PFSK-1 (cell line): ENCODE data around the gene CARM1.

Experiments
- FOXP2 ChIP-seq: optimal IDR thresholded peaks from 2 replicates; pipeline ENCODE3; 2011; ENCODE audit warnings: borderline replicate concordance, control low read depth, inconsistent platforms; ENCODE audit not compliant: insufficient read depth; ENCODE audit errors: extremely low read length, extremely low read depth
- POLR2AphosphoS5 ChIP-seq: IDR thresholded peaks from 2 replicates; pipeline ENCODE4 v1.6.1; 2012; ENCODE audit warnings: low read depth, mild to moderate bottlenecking, control low read depth, low read length, moderate library complexity
- REST ChIP-seq, 2 experiments: IDR thresholded peaks; 2 replicates each; pipeline versions ENCODE4 v1.6.1 to v1.8.0; 2011 to 2012; ENCODE audit warnings: low read depth in 2 of 2, low read length in 2 of 2, control low read depth in 1 of 2, inconsistent platforms in 1 of 2, mild to moderate bottlenecking in 1 of 2, moderate library complexity in 1 of 2; ENCODE audit not compliant: insufficient read depth in 1 of 2
- SIN3A ChIP-seq: IDR thresholded peaks from 2 replicates; pipeline ENCODE4 v1.6.1; 2012; ENCODE audit warnings: mild to moderate bottlenecking, low read length, moderate library complexity, borderline replicate concordance; ENCODE audit not compliant: insufficient read depth
- TAF1 ChIP-seq: IDR thresholded peaks from 2 replicates; pipeline ENCODE4 v1.6.1; 2012; ENCODE audit warnings: low read length, control low read depth, borderline replicate concordance; ENCODE audit not compliant: insufficient read depth

Gene CARM1

DNA sequence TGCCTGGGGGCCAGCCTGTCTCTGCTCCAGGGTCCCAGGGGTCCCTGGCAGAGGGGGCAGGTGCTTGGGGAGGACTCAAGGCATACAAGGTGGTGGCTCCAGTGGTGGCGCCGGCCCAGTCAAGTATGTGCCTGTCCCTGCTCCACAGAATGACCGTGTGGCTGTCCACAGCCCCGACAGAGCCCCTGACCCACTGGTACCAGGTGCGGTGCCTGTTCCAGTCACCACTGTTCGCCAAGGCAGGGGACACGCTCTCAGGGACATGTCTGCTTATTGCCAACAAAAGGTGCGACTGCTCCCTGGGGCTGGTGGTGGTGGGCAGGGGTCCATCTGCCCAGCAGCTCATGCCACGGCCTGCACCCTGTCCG, 48.9 kb downstream of the CARM1 start:
- TF ChIP-seq SIN3A (no peak), TAF1 (no peak), POLR2AphosphoS5 (no peak), REST (IDR thresholded peaks at IDR 0.05; ENCODE audit: insufficient read depth in 1 of 2, low read depth in 2 of 2, low read length in 2 of 2) (no peak), FOXP2 (no peak)

- TF ChIP-seq POLR2AphosphoS5 (no peak), TAF1 (no peak), FOXP2 (no peak), REST (IDR thresholded peaks at IDR 0.05; ENCODE audit: insufficient read depth in 1 of 2, low read depth in 2 of 2, low read length in 2 of 2) (no peak), SIN3A (no peak)
Measured at GRCh38 chr19:10920781-10921180, 49.4 kb downstream of the CARM1 start.

DNA sequence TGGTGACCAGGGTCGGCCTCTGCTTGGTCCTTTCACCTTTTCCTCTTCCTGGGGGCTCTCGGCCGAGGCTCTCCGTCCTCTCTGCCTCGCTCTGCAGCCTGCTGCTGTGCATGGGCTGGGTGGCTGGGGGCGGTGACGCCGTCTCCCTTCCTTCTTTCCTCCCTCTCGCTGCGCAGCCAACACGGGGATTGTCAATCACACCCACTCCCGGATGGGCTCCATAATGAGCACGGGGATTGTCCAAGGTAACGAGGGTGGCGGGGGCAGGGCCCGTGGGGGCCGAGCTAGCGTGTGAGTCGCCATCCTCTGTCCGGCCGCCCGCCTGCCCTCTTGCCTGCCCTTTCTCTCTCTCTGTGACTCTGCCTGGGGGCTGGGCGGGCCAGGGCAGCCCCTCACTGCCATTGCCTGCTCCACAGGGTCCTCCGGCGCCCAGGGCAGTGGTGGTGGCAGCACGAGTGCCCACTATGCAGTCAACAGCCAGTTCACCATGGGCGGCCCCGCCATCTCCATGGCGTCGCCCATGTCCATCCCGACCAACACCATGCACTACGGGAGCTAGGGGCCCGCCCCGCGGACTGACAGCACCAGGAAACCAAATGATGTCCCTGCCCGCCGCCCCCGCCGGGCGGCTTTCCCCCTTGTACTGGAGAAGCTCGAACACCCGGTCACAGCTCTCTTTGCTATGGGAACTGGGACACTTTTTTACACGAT, 50.0 kb downstream of the CARM1 start:
- TF ChIP-seq TAF1 = no peak
- TF ChIP-seq FOXP2 = no peak
- no peak for TF ChIP-seq POLR2AphosphoS5
- TF ChIP-seq REST (IDR thresholded peaks at IDR 0.05; ENCODE audit: insufficient read depth in 1 of 2, low read depth in 2 of 2, low read length in 2 of 2) = no peak

DNA sequence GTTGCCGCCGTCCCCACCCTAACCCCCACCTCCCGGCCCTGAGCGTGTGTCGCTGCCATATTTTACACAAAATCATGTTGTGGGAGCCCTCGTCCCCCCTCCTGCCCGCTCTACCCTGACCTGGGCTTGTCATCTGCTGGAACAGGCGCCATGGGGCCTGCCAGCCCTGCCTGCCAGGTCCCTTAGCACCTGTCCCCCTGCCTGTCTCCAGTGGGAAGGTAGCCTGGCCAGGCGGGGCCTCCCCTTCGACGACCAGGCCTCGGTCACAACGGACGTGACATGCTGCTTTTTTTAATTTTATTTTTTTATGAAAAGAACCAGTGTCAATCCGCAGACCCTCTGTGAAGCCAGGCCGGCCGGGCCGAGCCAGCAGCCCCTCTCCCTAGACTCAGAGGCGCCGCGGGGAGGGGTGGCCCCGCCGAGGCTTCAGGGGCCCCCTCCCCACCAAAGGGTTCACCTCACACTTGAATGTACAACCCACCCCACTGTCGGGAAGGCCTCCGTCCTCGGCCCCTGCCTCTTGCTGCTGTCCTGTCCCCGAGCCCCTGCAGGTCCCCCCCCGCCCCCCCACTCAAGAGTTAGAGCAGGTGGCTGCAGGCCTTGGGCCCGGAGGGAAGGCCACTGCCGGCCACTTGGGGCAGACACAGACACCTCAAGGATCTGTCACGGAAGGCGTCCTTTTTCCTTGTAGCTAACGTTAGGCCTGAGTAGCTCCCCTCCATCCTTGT, 50.7 kb downstream of the CARM1 start:
- no peak for TF ChIP-seq FOXP2
- peak; percentile 31; the same call in 1 of the 2 replicates for TF ChIP-seq POLR2AphosphoS5

GRCh38 chr19:10922638-10923014, 51.3 kb downstream of the CARM1 start:
- TF ChIP-seq REST (IDR thresholded peaks at IDR 0.05; ENCODE audit: insufficient read depth in 1 of 2, low read depth in 2 of 2, low read length in 2 of 2) (no peak), TAF1 (no peak), POLR2AphosphoS5 (no peak), FOXP2 (no peak), SIN3A (no peak)
